NCI-H82 treated with DMSO at 0.1 percent for 48 hours (cell line): ENCODE data around the gene ANO5.
"Not testable (repeated sequence)": the region's sequence is repeated elsewhere in the genome, so short reads cannot be mapped to it uniquely, and the experiment has no call there.

Experiments
- DNase-seq: peaks from one replicate; lab custom pipeline; 2025; ENCODE audit not compliant: unreplicated experiment; lab: John Stamatoyannopoulos, UW

Gene ANO5

DNA sequence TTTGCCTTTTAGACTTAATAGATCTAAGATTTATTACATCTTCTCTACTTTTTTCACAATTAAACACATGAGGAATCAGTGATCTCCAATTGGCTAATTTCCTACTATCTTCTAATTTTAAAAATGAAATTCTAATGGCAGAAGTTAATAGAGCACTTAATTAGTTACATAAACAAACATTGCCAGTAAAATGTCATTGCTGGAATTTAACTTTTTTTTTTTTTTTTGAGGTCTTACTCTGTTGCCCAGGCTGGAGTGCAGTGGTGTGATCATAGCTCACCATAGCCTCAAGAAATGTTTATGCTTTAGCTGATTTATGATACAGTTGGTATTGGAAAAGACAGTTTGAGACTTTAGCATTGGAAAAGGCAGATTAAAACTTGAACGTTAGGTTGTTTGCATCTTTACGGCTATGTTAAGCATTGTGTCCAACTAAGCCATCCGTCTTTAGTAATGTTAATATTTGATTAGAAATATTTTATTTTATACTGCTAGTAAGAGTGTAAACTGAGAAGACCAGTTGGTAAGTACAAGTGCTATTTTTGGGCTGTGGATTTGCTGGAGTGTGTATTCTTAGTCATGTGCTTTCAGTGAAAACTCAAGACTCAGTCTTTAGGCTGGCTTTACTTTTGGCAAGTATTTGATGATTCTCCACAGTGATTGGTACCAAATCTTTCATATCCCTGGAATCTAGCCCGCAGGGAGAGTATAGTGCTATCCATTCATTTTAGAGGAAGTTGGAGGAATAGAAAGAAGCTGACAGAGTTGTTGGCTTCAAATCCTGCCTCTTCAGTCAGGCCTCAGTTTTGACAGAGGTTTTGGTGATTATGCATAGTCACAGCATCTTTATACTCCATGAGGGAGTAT, 4.5 kb downstream of the ANO5 start:
- DNase-seq, result no peak

DNA sequence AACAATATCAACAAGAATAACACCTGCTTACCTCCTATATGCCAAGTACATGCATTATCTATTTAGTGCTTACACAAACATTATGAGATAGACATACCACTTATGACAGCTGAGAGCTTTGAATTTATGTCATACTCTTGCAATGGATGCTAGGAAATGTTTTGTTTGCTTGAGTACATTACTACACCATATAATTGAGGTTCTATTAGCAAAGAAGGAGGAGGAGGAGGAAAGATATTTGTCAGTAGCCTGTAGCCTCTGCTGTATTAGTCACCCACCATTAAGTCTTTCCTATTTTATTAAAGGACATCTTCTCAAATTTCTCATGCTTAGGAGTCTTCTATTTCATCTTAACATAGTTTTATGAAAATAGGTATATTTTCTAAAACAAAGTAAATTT, 6.4 kb downstream of the ANO5 start:
- DNase-seq, result no peak

DNA sequence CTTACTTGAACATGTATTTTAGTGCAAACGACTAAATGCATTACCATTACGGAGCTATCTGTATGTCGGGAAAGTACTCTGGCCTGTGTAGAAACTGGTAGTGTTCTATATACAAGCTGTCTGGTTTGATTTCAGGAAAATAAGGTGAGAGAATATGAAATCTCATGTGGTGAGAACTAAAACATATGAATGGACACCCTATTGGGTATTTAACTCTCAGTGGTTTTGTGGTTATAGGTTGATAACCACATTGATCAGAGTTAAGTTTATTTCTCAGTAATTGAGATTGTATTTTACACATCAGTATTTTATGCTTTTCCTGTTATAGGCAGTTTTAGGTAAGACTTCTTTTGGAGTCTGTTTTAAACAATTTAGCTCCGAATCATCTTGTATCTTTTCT, 10.4 kb downstream of the ANO5 start:
- DNase-seq, result no peak

DNA sequence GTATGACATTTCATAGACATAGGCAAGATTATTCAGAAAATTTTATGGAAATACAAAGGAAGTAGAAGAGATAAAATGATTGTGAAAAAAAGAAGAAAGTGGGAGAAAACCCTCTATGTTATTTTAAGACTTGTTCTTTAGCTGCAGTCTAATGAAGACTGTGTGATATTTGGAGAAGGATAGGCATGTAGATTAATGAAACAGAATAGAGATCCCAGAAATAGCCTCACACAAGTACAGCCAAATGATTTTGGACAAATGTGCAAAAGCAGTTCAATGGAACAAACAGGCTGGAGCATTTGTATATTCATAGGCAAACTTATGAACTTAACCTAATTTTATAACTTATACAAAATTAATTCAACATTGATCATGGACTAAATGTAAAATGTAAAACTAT, 14.3 kb downstream of the ANO5 start:
- DNase-seq, result no peak

DNA sequence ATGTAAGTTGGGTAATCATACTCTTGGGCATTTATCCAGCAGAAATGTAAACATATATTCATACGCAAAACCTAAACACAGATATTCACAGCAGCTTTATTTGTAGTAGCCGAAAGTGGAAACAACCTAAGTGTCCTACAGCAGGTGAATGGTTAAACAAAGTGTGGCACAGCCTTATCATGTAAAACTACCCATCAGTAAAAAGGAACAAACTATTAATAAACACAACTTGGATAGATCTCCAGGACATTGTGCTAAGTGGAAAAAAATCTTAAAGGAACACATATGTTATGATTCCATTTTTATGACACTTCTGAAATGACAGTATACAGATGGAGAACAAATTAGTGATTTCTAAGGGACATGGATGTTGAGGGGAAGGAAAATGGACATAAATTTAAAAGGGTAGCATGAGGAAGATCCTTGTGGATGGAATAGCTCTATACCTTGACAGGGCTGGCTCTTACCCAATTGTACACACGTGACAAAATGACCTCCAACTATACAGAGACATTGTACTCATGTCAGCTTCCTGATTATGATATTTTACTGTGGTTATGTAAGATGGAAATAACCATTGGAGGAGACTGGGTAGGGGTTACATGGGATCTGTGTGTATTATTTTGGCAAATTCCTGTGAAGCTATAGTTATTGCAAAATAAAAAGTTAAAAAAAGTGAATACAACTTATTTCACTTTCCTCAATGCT, 15.4 kb downstream of the ANO5 start:
- no peak for DNase-seq

DNA sequence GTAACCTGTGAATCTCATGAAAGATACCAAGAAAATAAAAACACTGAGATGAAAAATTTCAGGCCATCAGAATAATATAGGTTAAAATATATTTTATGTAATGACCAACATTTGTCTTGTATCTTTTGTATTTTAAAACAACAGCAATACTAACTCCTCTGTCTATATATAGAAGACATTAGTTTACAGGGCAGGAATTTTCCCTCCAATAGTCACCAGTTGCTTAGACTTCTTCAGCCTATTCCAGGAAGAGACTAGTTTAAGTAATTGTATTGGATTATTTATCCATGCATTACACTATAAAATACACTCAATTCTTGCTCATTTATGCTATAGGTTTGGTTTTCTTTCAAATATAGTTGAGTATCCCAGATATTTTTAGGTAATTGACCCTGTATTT, 24.1 kb downstream of the ANO5 start:
- no peak for DNase-seq

DNA sequence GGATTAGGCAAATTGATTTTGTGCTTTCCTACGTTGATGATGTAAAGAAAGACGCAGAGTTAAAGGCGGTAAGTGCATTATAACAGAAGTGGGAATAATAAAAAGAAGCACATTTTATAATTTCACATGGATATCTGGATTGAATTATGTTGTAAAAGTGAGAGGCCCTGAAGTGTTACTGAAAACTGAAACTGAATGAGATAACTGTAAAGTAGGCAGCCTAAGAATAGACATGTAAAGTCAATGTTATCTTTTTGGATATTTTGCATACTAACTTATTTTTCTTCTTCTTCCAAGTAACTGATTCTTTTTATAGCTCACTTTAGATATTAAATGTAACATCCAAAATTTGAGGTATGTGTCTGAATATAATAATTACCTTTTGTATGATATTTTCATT, 28.3 kb downstream of the ANO5 start:
- no peak for DNase-seq

DNA sequence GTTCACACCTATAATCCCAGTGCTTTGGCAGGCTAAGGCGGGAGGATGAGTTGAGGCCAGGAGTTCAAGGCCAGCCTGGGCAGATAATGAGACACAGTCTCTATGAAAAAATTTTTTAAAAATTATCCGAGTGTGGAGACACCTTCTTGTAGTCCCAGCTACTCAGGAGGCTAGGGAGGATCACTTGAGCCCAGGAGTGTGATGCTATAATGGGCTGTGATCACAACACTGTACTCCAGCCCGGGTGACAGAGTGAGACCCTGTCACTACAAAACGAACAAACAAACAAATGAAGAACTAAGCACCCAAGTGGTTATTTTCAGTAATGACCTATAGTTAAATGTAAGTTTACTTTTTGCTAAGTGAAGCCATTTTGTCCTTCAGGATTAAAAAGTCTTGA, 32.3 kb downstream of the ANO5 start:
- DNase-seq, result no peak

DNA sequence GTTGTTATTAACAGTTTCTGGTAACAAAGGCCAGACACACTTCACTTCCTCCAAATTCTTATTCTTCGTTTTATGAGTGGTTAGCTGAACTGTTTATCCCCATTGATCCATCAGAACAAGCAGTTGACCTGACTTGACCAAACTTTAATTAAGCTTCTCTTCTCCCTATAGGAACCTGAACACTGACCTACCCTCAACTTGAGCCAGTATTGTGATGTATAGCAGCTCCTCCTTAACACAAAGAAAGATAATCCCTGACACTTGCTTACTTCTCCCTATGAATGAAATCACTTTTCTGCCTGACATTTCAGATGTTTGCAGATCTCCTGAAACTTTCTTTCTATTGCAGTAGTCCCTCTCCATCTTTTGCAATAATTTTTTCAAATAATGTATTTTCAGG, 41.9 kb downstream of the ANO5 start:
- DNase-seq, result no peak

DNA sequence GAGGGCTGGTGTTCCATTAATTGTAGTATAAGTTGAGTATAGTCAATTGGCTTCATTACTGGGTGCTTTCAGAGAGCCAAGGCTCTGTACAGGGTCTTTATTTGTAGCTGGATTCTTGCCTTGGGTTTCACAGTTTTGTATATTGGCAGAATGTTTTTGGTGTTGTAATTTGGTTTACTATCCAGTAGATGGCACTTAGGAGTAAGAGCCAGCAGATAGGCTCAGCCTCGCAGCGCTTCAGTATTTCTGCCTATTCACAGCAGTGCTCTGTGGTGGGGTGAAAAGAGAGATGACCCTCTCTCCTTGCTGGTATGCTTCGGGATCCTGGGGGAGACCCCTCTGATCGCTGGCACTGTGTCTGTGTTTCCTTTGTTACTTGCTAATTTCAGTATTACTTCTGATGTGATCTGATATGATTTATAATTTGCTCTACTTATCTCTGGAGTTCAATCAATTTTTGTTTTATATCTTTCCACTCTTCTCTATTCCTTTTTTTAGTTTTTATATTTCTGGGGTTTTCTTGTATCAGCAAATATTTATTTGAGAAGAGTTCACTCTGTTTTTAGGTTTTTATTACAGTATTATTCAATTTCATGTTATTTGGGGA, 52.2 kb downstream of the ANO5 start:
- peak; percentile 7 for DNase-seq

DNA sequence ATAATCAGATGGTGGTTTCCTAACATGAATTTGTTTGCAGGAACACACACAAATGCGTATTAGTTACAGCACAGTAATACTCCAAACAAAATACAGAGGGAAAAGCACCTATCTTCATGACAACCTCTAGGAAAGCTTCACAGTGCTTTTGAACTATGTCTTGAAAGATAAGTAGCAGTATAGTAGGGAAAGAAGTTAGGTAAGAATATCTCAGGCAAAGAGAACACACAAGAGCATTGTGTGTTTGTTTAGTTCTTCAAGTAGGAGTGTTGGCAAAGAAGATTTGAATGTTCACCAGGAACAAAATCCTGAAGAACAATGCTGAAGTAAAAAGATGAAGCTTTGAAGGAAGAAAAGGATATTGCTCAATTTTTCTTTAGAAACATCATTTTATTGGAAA, 54.1 kb downstream of the ANO5 start:
- DNase-seq, result no peak

DNA sequence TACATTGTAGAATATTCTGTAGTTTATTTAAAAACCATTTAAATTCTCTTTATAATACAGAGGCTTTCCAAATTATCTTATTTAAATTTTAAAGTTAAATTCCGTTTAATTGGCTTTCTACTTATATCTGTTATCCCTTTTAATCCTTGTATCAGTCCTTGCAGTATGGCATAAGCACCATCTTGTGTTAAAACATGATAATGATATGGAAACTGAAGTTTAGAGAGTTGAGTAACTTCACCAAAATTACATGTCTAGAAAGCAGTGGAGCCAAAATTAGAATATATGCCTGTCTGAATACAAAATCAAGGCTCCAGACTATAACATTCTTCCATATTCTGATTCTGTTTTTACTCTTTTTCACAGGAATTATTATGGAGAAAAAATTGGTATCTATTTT, 57.0 kb downstream of the ANO5 start:
- no peak for DNase-seq

DNA sequence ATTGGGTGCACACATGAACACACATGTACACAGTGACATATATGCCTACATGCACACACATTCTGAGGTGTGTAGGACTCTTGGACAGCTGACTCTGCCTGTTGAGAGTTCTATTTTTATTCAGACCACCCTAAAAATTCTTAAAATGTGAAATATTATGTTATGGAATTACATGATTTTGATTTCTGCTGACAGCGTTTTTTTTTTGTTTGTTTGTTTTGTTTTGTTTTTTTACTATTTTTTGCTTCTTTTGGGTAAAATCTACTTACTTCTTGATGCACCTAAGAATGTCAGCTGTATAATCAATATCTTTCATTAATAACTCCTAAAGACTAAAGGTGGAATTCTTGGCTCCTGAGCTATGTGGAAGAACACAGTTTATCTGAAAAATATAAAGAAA, 64.0 kb downstream of the ANO5 start:
- no peak for DNase-seq

DNA sequence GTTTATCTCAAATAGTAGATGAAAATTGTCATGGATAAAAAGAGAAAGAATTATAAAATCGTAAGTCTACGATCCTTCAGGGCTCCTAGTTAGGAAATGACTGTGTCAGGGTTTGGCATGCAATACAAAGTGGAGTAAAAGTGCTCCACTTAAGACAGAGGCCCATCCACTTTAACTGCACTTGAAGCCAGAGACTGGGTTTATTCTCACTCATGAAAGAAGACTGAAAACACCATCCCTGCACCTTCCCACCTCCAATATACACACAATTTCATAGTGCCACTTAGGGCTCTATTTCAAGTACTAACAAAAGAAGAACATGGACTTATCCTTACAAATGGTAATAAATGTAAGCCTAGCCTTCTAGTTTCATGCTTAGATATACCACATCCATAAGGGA, 70.7 kb downstream of the ANO5 start:
- no peak for DNase-seq

DNA sequence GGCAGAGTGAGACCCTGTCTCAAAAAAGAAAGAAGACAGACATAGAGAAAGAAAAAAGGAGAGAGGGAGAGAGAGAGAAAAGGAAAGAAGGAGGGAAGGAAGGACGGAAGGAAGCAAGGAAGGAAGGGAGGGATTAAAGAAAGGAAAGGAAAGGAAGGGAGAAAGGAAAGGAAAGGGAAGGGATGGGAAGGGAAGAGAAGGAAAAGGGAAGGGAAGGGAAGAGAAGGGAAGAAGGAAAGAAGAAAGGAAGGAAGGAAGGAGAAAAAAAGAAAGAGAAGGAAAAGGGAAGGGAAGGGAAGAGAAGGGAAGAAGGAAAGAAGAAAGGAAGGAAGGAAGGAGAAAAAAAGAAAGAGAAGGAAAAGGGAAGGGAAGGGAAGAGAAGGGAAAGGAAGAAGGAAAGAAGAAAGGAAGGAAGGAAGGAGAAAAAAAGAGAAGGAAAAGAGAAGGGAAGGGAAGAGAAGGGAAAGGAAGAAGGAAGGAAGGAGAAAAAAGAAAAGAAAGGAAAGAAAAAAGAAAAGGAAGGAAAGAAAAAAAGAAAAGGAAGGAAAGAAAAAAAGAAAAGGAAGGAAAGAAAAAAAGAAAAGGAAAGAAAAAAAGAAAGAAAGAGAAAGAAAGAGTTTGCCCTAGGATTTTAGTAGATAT, 76.2 kb downstream of the ANO5 start:
- not testable (repeated sequence) for DNase-seq

DNA sequence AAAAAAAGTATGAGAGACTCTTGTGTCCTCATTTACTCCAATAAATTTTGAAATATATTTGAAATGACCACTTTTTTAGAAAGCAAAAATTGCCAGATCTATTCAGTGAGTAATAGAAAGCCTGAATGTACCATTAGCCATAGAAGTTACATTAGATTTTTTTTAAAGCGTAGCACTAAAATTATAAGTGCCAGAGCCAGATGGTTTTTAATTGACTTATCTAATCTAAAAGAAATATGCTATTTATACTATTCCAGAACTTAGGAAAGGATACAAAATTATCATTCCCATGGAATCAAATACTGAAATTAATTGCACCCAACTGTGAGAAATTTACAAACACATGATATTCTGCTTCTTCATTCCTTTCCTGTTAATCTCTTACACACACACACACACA, 80.9 kb downstream of the ANO5 start:
- DNase-seq, result no peak

DNA sequence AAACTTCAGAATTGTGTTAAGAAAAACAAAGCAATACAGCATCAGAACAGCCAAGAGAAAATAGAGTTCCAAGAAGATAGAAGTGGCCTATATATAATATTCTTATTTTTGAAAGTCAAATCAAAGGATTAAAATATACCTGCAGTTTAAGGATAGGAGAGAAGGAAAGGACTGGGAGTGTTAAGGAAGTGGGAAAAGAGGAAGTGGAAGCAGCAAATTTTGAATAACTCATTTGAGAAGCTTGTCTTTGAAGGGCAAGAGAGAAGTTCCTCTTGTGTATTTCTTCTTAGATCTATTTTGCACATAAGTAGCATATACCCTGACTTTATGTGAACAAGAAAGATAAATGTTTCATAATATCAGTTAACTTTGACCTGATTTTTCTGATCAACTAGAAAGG, 82.7 kb downstream of the ANO5 start:
- no peak for DNase-seq

DNA sequence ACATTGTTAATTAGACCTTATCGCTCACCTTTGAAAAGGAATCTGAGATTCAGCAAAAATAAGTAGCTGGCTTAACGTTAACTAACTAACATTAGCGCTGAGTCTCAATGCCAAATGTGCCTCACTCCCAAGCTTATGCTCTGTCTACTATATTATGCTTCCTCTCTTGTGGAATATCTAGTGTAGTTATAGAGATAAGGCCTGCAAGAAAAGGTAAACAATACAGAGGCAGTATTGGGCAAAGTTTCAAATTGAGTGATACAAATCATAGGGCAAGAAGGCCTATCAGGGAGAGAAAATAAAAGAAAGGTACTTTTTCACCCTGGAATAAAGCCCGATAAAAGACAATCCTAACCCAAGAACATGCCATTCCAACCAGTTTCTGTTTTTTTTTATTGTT, 83.7 kb downstream of the ANO5 start:
- DNase-seq, result no peak

DNA sequence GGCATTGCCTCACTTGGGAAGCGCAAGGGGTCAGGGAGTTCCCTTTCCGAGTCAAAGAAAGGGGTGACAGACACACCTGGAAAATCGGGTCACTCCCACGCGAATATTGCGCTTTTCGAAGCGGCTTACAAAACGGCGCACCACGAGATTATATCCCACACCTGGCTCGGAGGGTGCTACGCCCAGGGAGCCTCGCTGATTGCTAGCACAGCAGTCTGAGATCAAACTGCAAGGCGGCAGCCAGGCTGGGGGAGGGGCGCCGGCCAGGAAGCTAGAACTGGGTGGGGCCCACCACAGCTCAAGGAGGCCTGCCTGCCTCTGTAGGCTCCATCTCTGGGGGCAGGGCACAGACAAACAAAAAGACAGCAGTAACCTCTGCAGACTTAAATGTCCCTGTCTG, 92.1 kb downstream of the ANO5 start:
- not testable (repeated sequence) for DNase-seq

DNA sequence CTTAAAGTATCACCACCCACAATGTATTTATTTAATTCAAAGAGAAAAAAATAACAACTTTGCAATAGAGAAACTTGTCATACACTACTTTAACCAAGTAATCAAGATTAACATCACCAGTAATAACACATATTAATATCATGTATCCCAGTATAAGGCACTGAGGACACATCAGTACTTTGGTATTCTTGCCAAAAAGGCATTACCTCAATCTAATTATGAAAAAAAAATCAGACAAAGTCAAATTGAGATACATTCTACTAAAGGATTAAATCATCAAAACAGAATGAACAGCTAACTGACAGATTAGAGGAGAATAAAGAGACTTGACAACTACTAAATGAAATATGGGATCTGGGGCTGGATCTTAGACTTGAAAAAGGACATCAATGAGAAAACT, 109.5 kb downstream of the ANO5 start:
- no peak for DNase-seq

DNA sequence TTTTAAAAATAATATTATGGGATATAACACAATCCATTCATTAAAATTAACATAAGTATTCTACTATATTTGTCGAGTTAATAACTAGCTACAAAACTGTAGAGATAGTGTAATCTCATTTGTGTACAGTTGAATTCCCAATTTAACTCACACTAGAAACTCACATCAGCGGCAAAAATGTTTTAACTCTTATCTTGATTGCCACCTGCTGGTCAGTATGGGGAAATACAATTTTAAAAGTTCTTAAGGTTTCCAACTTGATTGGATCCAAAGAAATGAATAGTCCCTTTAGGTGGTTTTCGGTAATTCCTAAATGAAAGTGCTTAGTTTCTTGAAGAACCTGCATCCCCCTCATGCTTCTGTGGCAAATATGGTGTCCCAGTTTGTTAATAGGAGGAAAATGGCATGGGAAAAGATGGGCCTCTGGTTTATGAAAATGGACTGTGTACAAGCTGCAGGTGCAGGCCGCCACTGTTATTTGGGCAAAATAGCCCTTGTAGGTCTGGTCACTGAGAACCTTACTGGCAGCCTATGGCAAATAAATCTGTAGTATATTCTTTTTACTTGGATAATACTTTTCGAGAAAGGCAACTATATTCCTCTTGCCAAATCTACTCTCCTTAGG, 111.6 kb downstream of the ANO5 start:
- DNase-seq, result peak; percentile 55
